Lower lobe of right lung (tissue), 2 donors: Measurements from ENCODE around the gene ACTN1. TPM values are rescaled to one million over a fixed set of nuclear protein-coding genes. Genes with fewer than 3 reads are reported as not detected.

Source experiments
- ATAC-seq, 2 donors: fragments of 200-7000 bp; cut with Tn5 transposase; one replicate each; pipeline ENCODE4 v1.9.1; 2020 to 2022; ENCODE audit warnings: mild to moderate bottlenecking in 2 of 2, moderate library complexity in 2 of 2
- DNase-seq: peaks from one replicate; pipeline ENCODE4 v3.0.0-alpha.2; 2020
- H3K27ac ChIP-seq: fragments of 200-600 bp; one replicate; pipeline ENCODE4 v1.8.0; 2022
- H3K27me3 ChIP-seq: fragments of 200-600 bp; one replicate; pipeline ENCODE4 v1.8.0; 2022; ENCODE audit warnings: low read depth
- H3K36me3 ChIP-seq: fragments of 200-600 bp; one replicate; pipeline ENCODE4 v1.8.0; 2022; ENCODE audit warnings: mild to moderate bottlenecking
- H3K4me1 ChIP-seq: fragments of 200-600 bp; one replicate; pipeline ENCODE4 v1.8.0; 2022
- H3K4me3 ChIP-seq: fragments of 200-600 bp; one replicate; pipeline ENCODE4 v1.8.0; 2022; ENCODE audit warnings: mild to moderate bottlenecking
- H3K9me3 ChIP-seq: fragments of 200-600 bp; one replicate; pipeline ENCODE4 v1.8.0; 2022
- CTCF ChIP-seq: fragments of 200-600 bp; IDR thresholded peaks from one replicate; pipeline ENCODE4 v1.8.0; 2022; ENCODE audit warnings: antibody characterized with exemption, mild to moderate bottlenecking
- intact Hi-C: fragments of 100-400 bp; cut with DNase I; formaldehyde crosslinking; loops from one replicate; pipeline ENCODE4 v1.11.0; 2022
- total RNA-seq: library from RNA; stranded (reverse); fragmentation: NEBNext Ultra II Directional; extraction: Animal tissue kit (Norgen Biotek cat#: 25700); gene quantifications from one replicate; pipeline ENCODE4 v1.2.1, GENCODE V29; 2021
- donor health status: DM: no; HTN: yes; CAD: no; lungs with severe emphysema.

The ACTN1 gene
- total RNA-seq, 1 donor from 2014 or later = 124 TPM

DNA sequence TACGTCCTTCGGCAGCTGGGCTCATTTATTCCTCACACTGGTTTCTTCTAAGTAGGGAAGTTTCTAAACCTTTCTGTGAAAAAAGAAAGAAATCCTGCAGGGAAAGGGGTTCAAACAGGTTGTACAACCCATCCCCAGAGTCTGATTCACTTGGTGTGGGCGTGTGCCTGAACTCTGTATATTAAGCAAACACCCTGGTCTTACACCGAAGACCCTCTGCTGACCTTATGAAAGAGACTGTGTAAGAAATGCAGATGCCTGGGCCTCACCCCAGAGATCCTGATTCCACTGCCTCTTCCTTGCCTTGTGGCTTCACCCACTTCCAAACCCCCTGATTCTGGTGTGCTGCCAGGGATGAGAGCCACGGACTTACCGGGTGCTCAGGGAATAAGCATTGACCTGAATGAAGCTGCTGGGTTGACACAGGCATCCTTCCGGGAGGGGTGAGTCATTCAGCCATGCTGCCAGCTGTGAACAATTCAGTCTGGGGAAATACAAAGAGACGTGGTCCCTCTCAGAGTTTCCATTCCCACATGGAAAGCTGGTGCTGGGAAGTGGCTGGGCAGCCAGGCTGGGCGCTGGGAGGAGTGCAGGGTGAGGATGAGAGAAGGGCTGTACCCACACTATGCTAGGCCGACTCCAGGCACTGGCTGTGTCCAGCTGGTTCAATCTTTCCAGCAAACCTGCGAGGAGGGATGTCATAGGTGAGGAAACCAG lies 26.5 kb upstream of the ACTN1 start:
- ATAC-seq (peak; percentile 55 to 60), DNase-seq (no peak)
- Histone ChIP-seq H3K27me3 (no peaks in the 10 kb centered on the region), H3K9me3 (no peaks in the 10 kb centered on the region), H3K36me3 (no peaks in the 10 kb centered on the region), H3K4me3 (no peak overlapping the region), H3K27ac (no peak overlapping the region), H3K4me1 (peaks cover 5% of the 10 kb centered on the region)
- no peak for TF ChIP-seq CTCF
- intact Hi-C loops = no loop called here

GRCh38 chr14:69004731-69005431 lies 25.8 kb upstream of the ACTN1 start:
- no peak for TF ChIP-seq CTCF
- ATAC-seq = no peak
- no peak for DNase-seq
- no peak overlapping the region for H3K4me3 ChIP-seq
- H3K36me3 ChIP-seq = no peaks in the 10 kb centered on the region
- no peak overlapping the region for H3K27ac ChIP-seq
- H3K27me3 ChIP-seq = no peaks in the 10 kb centered on the region
- H3K9me3 ChIP-seq = no peaks in the 10 kb centered on the region
- intact Hi-C loops = no loop called here
- H3K4me1 ChIP-seq = peaks cover 5% of the 10 kb centered on the region

- ATAC-seq = no peak
- DNase-seq = no peak
- H3K27ac ChIP-seq = no peak overlapping the region
- TF ChIP-seq CTCF = no peak
- H3K36me3 ChIP-seq = no peaks in the 10 kb centered on the region
- H3K27me3 ChIP-seq = no peaks in the 10 kb centered on the region
- no peaks in the 10 kb centered on the region for H3K9me3 ChIP-seq
- H3K4me1 ChIP-seq = peaks cover 5% of the 10 kb centered on the region
- intact Hi-C loops = no loop called here
- H3K4me3 ChIP-seq = no peak overlapping the region
Observed at GRCh38 chr14:69003626-69004025, 24.5 kb upstream of the ACTN1 start.

GRCh38 chr14:69002069-69002468 lies 23.0 kb upstream of the ACTN1 start:
- Histone ChIP-seq H3K4me3 (no peak overlapping the region), H3K27me3 (no peaks in the 10 kb centered on the region), H3K27ac (no peak overlapping the region), H3K36me3 (no peaks in the 10 kb centered on the region), H3K9me3 (no peaks in the 10 kb centered on the region), H3K4me1 (peaks cover 5% of the 10 kb centered on the region)
- DNase-seq = no peak
- peak; percentile 52 to 67 for ATAC-seq
- intact Hi-C loops = no loop called here
- peak; percentile 36 for TF ChIP-seq CTCF

GRCh38 chr14:69001375-69001774 lies 22.3 kb upstream of the ACTN1 start:
- H3K4me1 ChIP-seq = peaks cover 5% of the 10 kb centered on the region
- H3K9me3 ChIP-seq = no peaks in the 10 kb centered on the region
- no peak for DNase-seq
- no peaks in the 10 kb centered on the region for H3K27me3 ChIP-seq
- no peaks in the 10 kb centered on the region for H3K36me3 ChIP-seq
- intact Hi-C loops = no loop called here
- no peak for ATAC-seq
- no peak overlapping the region for H3K27ac ChIP-seq
- no peak for TF ChIP-seq CTCF
- no peak overlapping the region for H3K4me3 ChIP-seq
